OCI-LY3 (cell line): ENCODE data around the gene MRRF.

Experiments
- EZH2phosphoT487 ChIP-seq: fragments of 200-600 bp; shearing (Covaris generic); IDR thresholded peaks from 2 replicates; pipeline ENCODE4 v1.6.1; 2018; ENCODE audit warnings: antibody characterized with exemption, mixed run types, low read depth
- TF ChIP-seq, protein P1 (sequence below): fragments of 200-600, 300-600 bp; sonication (generic); IDR thresholded peaks from 2 replicates; pipeline ENCODE4 v1.5.1; 2014; ENCODE audit warnings: antibody characterized with exemption, low read length, low read depth

DNA sequence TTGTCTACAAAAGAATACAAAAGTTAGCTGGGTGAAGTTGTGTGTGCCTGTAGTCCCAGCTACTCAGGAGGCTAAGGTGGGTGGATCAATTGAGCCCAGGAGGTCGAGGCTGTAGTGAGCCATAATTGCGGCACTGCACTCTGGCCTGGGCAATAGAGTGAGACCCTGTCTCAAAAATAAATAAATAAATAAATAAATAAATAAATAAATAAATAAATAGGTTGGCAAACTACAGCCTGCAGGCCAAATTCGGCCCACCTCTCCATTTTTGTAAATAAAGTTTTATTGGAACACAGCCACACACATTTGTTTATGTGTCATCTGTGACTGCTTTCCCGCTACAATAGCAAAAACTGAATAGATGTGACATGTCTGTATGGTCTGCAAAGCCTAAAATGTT lies 115.6 kb downstream of the MRRF start:
- TF ChIP-seq, protein P1, sequence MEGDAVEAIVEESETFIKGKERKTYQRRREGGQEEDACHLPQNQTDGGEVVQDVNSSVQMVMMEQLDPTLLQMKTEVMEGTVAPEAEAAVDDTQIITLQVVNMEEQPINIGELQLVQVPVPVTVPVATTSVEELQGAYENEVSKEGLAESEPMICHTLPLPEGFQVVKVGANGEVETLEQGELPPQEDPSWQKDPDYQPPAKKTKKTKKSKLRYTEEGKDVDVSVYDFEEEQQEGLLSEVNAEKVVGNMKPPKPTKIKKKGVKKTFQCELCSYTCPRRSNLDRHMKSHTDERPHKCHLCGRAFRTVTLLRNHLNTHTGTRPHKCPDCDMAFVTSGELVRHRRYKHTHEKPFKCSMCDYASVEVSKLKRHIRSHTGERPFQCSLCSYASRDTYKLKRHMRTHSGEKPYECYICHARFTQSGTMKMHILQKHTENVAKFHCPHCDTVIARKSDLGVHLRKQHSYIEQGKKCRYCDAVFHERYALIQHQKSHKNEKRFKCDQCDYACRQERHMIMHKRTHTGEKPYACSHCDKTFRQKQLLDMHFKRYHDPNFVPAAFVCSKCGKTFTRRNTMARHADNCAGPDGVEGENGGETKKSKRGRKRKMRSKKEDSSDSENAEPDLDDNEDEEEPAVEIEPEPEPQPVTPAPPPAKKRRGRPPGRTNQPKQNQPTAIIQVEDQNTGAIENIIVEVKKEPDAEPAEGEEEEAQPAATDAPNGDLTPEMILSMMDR = no peak
- no peak for TF ChIP-seq EZH2phosphoT487
